Sigmoid colon (tissue), 7 donors: ENCODE measurements around the gene WNT3. TPM values are rescaled to one million over a fixed set of nuclear protein-coding genes. Genes with fewer than 3 reads are reported as not detected.

Source experiments
- DNase-seq: peaks from one replicate; pipeline ENCODE4 v3.0.0-alpha.2; 2019
- H3K27ac ChIP-seq, 4 donors: fragments of 200-600 bp; sonication (generic); one replicate each; pipeline ENCODE4 v1.5.1; 2016 to 2019; ENCODE audit warnings: mild to moderate bottlenecking in 1 of 4
- H3K27me3 ChIP-seq, 3 donors: fragments of 200-600 bp; sonication (generic); one replicate each; pipeline ENCODE4 v1.5.1; 2019; ENCODE audit warnings: mild to moderate bottlenecking in 1 of 3
- H3K36me3 ChIP-seq, 4 donors: fragments of 200-600 bp; sonication (generic); one replicate each; pipeline ENCODE4 v1.5.1; 2016 to 2019
- H3K4me1 ChIP-seq, 4 donors: fragments of 200-600 bp; sonication (generic); one replicate each; pipeline ENCODE4 v1.5.1; 2017 to 2019
- H3K4me3 ChIP-seq, 4 donors: fragments of 200-600 bp; sonication (generic); one replicate each; pipeline ENCODE4 v1.5.1; 2017 to 2019; ENCODE audit warnings: mild to moderate bottlenecking in 2 of 4, moderate library complexity in 1 of 4
- H3K9me3 ChIP-seq, 4 donors: fragments of 200-600 bp in 3 of 4; sonication (generic) in 3 of 4; one replicate each; pipeline versions ENCODE4 v1.5.1 to v1.6.1; 2013 to 2019
- EP300 ChIP-seq, 4 donors: sonication (generic); formaldehyde crosslinking; IDR thresholded peaks; one replicate each; pipeline ENCODE4 v1.6.1; 2017; ENCODE audit warnings: antibody characterized with exemption in 4 of 4
- POLR2A ChIP-seq, 2 donors: fragments of 450-650 bp; IDR thresholded peaks; one replicate each; pipeline ENCODE4 v1.6.1; 2016; ENCODE audit warnings: antibody characterized with exemption in 2 of 2, mild to moderate bottlenecking in 2 of 2, moderate library complexity in 2 of 2
- POLR2AphosphoS5 ChIP-seq, 4 donors: sonication (generic); formaldehyde crosslinking; IDR thresholded peaks; one replicate each; pipeline ENCODE4 v1.6.1; 2017; ENCODE audit warnings: antibody characterized with exemption in 4 of 4
- WGBS, 2 donors: extraction: QIAGEN DNeasy Blood & Tissue Kit; methylation state at CpG; one replicate each; pipeline ENCODE4 v1.1.7; 2013; 5-methylcytosine and 5-hydroxymethylcytosine counted together
- intact Hi-C: fragments of 100-400 bp; cut with DNase I; formaldehyde crosslinking; loops from one replicate; pipeline ENCODE4 v1.15.1; 2023
- polyA plus RNA-seq, 3 donors: library from polyadenylated mRNA; stranded (reverse); fragments of 200-250 nt; gene quantifications; one replicate each; pipeline ENCODE4 v1.2.3, GENCODE V29; 2013
- total RNA-seq, 4 donors: library from RNA; depleted of rRNA; stranded (reverse); fragments of >200 nt; gene quantifications; one replicate each; pipeline ENCODE4 v1.1.0, GENCODE V29; 2016
- TF ChIP-seq, protein P1 (sequence below), 4 experiments: fragments of 450-650 bp in 3 of 4; fragments of 200-600 bp in 1 of 4; IDR thresholded peaks; one replicate each; pipeline ENCODE4 v1.5.1; 2016 to 2019; ENCODE audit warnings: antibody characterized with exemption in 4 of 4, mild to moderate bottlenecking in 3 of 4, moderate library complexity in 2 of 4
- donor health status: healthy with polysubstance abuse.
- donor health status: Bipolar disorder and iron deficiency.
- donor health status: healthy.

WNT3 gene
- total and polyA plus RNA-seq, 7 donors, result under 0.01 to 0.71 (median 0.52) TPM; not detected in 1

DNA sequence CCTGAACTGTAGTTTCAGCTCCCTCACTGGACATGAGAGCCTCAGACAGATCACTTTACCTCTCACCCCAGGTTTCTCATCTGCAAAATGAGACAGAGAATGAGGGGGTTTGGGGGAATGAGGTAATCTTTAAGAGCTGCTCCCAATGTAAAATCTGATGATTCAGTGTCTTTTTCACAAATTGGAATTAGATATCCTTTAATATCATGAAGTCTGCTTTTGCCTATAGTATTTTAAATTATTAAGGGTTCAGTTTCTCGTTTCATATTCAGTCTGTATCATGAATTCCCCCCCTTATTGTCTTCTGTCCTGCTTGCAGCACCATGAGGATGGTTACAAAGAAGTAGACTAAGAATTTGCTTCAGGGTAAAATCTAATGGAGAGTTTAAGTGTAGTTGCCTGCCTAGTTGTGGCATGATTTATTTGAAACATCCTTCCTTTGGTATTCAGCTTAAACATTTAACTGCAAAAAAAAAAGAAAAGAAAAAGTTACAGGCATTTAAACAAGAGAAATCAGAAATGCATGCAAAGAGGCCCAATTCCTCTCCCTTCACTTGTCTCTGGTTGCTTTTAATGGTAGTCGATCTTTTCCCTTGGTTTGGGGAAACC, 77.3 kb downstream of the WNT3 start:
- peaks cover 0 to 11% (median 6%) of the 10 kb centered on the region in 4 donors for H3K4me1 ChIP-seq
- TF ChIP-seq EP300 (IDR thresholded peaks at IDR 0.05) (no peak), POLR2AphosphoS5 (IDR thresholded peaks at IDR 0.05) (no peak), POLR2A (IDR thresholded peaks at IDR 0.05) (no peak)
- TF ChIP-seq, protein P1, sequence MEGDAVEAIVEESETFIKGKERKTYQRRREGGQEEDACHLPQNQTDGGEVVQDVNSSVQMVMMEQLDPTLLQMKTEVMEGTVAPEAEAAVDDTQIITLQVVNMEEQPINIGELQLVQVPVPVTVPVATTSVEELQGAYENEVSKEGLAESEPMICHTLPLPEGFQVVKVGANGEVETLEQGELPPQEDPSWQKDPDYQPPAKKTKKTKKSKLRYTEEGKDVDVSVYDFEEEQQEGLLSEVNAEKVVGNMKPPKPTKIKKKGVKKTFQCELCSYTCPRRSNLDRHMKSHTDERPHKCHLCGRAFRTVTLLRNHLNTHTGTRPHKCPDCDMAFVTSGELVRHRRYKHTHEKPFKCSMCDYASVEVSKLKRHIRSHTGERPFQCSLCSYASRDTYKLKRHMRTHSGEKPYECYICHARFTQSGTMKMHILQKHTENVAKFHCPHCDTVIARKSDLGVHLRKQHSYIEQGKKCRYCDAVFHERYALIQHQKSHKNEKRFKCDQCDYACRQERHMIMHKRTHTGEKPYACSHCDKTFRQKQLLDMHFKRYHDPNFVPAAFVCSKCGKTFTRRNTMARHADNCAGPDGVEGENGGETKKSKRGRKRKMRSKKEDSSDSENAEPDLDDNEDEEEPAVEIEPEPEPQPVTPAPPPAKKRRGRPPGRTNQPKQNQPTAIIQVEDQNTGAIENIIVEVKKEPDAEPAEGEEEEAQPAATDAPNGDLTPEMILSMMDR (IDR thresholded peaks at IDR 0.05), result no peak
- H3K9me3 ChIP-seq, result no peaks in the 10 kb centered on the region
- WGBS, 2 donors, result 68 to 93% methylated on average over 2 of the region's 2 CpGs
- no peaks in the 10 kb centered on the region for H3K36me3 ChIP-seq
- H3K27ac ChIP-seq, result no peak overlapping the region
- intact Hi-C loops, result loop anchor here (10.0 kb wide), 1 partner anchor 74 kb away; the partner anchor contains the start of gene WNT3
- DNase-seq, result no peak
- H3K27me3 ChIP-seq, result no peaks in the 10 kb centered on the region
- no peak overlapping the region for H3K4me3 ChIP-seq

DNA sequence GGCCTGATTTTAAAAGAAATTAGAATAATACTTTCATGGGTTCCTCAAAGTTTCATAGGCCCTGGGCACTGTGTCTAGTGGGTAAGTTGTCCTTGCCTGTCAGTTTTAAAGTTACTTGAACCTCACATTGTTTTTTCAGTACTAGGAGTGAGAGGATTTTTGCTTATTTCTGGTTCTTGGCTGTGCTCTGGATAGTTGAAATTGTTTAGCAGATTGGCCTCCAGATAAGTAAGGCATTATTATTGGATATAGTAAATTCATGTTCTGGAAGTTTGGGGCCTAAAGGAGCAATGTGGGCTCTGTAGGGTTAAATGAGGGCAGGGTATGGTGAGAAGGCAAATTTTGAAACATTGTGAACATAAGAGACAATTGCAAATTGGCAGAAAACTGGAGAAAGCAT, 78.5 kb downstream of the WNT3 start:
- intact Hi-C loops, result loop anchor here (10.0 kb wide), 1 partner anchor 75 kb away; the partner anchor contains the start of gene WNT3
- TF ChIP-seq, protein P1 (IDR thresholded peaks at IDR 0.05), result no peak
- TF ChIP-seq POLR2AphosphoS5 (IDR thresholded peaks at IDR 0.05) (no peak), EP300 (IDR thresholded peaks at IDR 0.05) (no peak), POLR2A (IDR thresholded peaks at IDR 0.05) (no peak)

DNA sequence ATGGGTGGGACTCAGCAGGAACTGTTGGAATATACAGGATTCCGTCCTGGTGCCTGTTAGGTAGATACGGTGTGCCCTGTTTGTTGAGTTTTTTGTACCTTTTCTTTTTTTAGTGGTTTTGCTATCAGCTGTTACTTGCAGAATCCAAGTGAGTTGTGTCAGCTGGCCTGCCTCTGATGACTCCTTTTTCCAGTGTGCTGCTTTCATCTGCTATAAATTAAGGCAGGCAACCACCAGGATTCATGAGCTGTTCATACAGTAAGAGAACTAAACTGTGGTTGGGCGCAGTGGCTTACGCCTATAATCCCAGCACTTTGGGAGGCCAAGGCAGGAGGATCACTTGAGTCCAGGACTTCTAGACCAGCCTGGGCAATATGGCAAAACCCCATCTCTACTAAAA, 79.9 kb downstream of the WNT3 start:
- no peak for DNase-seq
- Histone ChIP-seq H3K4me1 (peaks cover 0 to 11% (median 6%) of the 10 kb centered on the region in 4 donors), H3K27me3 (no peaks in the 10 kb centered on the region), H3K4me3 (no peak overlapping the region), H3K36me3 (no peaks in the 10 kb centered on the region), H3K27ac (no peak overlapping the region), H3K9me3 (no peaks in the 10 kb centered on the region)
- WGBS, 2 donors, result 97% methylated on average over 4 of the region's 4 CpGs
- intact Hi-C loops, result no loop called here
- TF ChIP-seq POLR2A (IDR thresholded peaks at IDR 0.05) (no peak), POLR2AphosphoS5 (IDR thresholded peaks at IDR 0.05) (no peak), EP300 (IDR thresholded peaks at IDR 0.05) (no peak)
- TF ChIP-seq, protein P1 (IDR thresholded peaks at IDR 0.05), result no peak

More for the DNA sequence above, 78.5 kb downstream of the WNT3 start:
- no peaks in the 10 kb centered on the region for H3K36me3 ChIP-seq
- no peak for DNase-seq
- H3K4me1 ChIP-seq, result peaks cover 0 to 11% (median 6%) of the 10 kb centered on the region in 4 donors
- H3K9me3 ChIP-seq, result no peaks in the 10 kb centered on the region
- H3K27ac ChIP-seq, result no peak overlapping the region
- H3K4me3 ChIP-seq, result no peak overlapping the region
- no peaks in the 10 kb centered on the region for H3K27me3 ChIP-seq

DNA sequence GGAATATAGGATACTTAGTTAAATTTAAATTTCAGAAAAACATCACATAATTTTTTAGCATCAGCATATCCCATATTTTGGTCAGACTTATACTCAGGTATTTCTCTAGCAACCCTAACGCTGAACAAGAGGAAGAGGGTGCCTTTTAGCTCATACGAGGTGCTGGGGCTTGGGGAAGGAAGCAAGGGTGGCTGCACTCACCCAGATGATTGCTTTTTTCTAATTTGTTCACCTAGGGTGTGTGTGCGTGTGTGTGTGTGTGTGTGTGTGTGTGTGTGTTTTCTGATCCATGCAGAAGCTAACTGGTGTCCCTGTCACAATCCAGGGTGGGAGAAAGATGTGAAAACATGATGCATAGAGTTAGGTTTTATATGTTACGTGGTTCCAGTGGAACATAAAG, 81.2 kb downstream of the WNT3 start:
- H3K4me3 ChIP-seq, result no peak overlapping the region
- H3K9me3 ChIP-seq, result no peaks in the 10 kb centered on the region
- peaks cover 0 to 4% (median 3%) of the 10 kb centered on the region in 4 donors for H3K4me1 ChIP-seq
- intact Hi-C loops, result no loop called here
- no peak for DNase-seq
- peaks cover 0 to 4% (median 0%) of the 10 kb centered on the region in 4 donors for H3K36me3 ChIP-seq
- H3K27ac ChIP-seq, result no peak overlapping the region
- no peak for TF ChIP-seq POLR2A (IDR thresholded peaks at IDR 0.05)
- TF ChIP-seq POLR2AphosphoS5 (IDR thresholded peaks at IDR 0.05), result no peak
- no peak for TF ChIP-seq EP300 (IDR thresholded peaks at IDR 0.05)
- TF ChIP-seq, protein P1 (IDR thresholded peaks at IDR 0.05), result no peak
- no peaks in the 10 kb centered on the region for H3K27me3 ChIP-seq
- WGBS, 2 donors, result 76 to 88% methylated on average over 4 of the region's 4 CpGs

DNA sequence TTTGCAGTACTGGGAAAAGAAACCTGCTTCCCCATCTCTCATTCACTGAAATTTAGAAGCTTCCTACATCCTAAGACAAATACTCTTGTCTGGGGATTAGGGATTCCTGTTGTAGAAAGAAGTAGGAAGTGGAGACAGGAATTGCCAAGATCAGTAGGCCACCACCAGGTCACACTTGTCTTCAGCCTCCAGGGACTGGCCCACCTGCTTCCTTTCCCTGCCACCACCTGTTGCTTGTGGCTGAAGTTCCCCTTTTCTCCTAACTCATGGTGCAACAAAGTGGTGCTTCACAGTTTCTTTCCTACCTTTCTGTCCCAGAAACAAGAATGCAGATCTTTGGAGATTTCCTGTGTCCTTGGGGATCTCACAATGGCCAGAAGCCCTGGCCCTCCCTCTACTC, 82.4 kb downstream of the WNT3 start:
- H3K27ac ChIP-seq, result no peak overlapping the region
- intact Hi-C loops, result no loop called here
- H3K4me1 ChIP-seq, result no peaks in the 10 kb centered on the region
- no peaks in the 10 kb centered on the region for H3K9me3 ChIP-seq
- no peak for DNase-seq
- no peak for TF ChIP-seq POLR2A (IDR thresholded peaks at IDR 0.05)
- TF ChIP-seq EP300 (IDR thresholded peaks at IDR 0.05), result no peak
- TF ChIP-seq, protein P1 (IDR thresholded peaks at IDR 0.05), result no peak
- no peak for TF ChIP-seq POLR2AphosphoS5 (IDR thresholded peaks at IDR 0.05)
- H3K27me3 ChIP-seq, result no peaks in the 10 kb centered on the region
- peaks cover 0 to 4% (median 0%) of the 10 kb centered on the region in 4 donors for H3K36me3 ChIP-seq
- H3K4me3 ChIP-seq, result no peak overlapping the region
